Right ventricle myocardium inferior (tissue), 1 donor: ENCODE results near the gene SLC26A11. TPM values are rescaled to one million over a fixed set of nuclear protein-coding genes. Genes with fewer than 3 reads are reported as not detected.
A peak's percentile ranks its signal among the peaks of the same experiment; 100 is the strongest.
"Not testable (repeated sequence)": the region's sequence is repeated elsewhere in the genome, so short reads cannot be mapped to it uniquely, and the experiment has no call there.

Experiments
- ATAC-seq: fragments of 200-7000 bp; cut with Tn5 transposase; one replicate; pipeline ENCODE4 v1.9.1; 2020; ENCODE audit warnings: mild to moderate bottlenecking, moderate library complexity
- DNase-seq: peaks from one replicate; pipeline ENCODE4 v3.0.0; 2021; ENCODE audit errors: missing footprints
- intact Hi-C: fragments of 100-400 bp; cut with DNase I; formaldehyde crosslinking; loops from one replicate; pipeline ENCODE4 v1.11.0; 2022
- total RNA-seq: library from RNA; stranded (reverse); fragmentation: NEBNext Ultra II Directional; extraction: Animal tissue kit (Norgen Biotek cat#: 25700); gene quantifications from one replicate; pipeline ENCODE4 v1.2.1, GENCODE V29; 2021
- donor health status: DM: no; HTN: yes; CAD: no; lungs with severe emphysema.

The SLC26A11 gene
- total RNA-seq, 1 donor from 2014 or later: 3.9 TPM

GRCh38 chr17:80287806-80288567, 67.8 kb downstream of the SLC26A11 start:
- intact Hi-C loops: no loop called here
- ATAC-seq: no peak
- DNase-seq: peak; percentile 43

GRCh38 chr17:80289616-80290015, 69.4 kb downstream of the SLC26A11 start:
- ATAC-seq (no peak), DNase-seq (no peak)
- intact Hi-C loops: no loop called here

- ATAC-seq (no peak), DNase-seq (no peak)
- intact Hi-C loops: no loop called here
Observed at GRCh38 chr17:80290156-80290555, 69.9 kb downstream of the SLC26A11 start.

- intact Hi-C loops: no loop called here
- DNase-seq: no peak
- ATAC-seq: no peak
Observed at GRCh38 chr17:80291260-80291659, 71.0 kb downstream of the SLC26A11 start.

GRCh38 chr17:80291691-80292487, 71.7 kb downstream of the SLC26A11 start:
- ATAC-seq (no peak), DNase-seq (no peak)
- intact Hi-C loops: no loop called here

- no peak for ATAC-seq
- intact Hi-C loops: no loop called here
- no peak for DNase-seq
Observed at GRCh38 chr17:80292521-80292971, 72.3 kb downstream of the SLC26A11 start.

GRCh38 chr17:80294210-80294609, 74.0 kb downstream of the SLC26A11 start:
- no peak for DNase-seq
- intact Hi-C loops: no loop called here
- ATAC-seq: no peak

- DNase-seq (no peak), ATAC-seq (no peak)
- intact Hi-C loops: no loop called here
Observed at GRCh38 chr17:80294653-80295052, 74.4 kb downstream of the SLC26A11 start.

- intact Hi-C loops: no loop called here
- no peak for ATAC-seq
- DNase-seq: no peak
Observed at GRCh38 chr17:80295146-80295545, 74.9 kb downstream of the SLC26A11 start.

- intact Hi-C loops: no loop called here
- no peak for ATAC-seq
- no peak for DNase-seq
Observed at GRCh38 chr17:80295559-80295958, 75.3 kb downstream of the SLC26A11 start.

- DNase-seq (no peak), ATAC-seq (no peak)
- intact Hi-C loops: no loop called here
Observed at GRCh38 chr17:80296221-80296620, 76.0 kb downstream of the SLC26A11 start.

GRCh38 chr17:80297996-80298560, 77.9 kb downstream of the SLC26A11 start:
- intact Hi-C loops: no loop called here
- no peak for ATAC-seq
- DNase-seq: no peak

GRCh38 chr17:80299350-80300100, 79.3 kb downstream of the SLC26A11 start:
- DNase-seq, intact Hi-C loops, ATAC-seq: not testable (repeated sequence)

- intact Hi-C loops, DNase-seq, ATAC-seq: not testable (repeated sequence)
Observed at GRCh38 chr17:80300756-80301155, 80.5 kb downstream of the SLC26A11 start.

Other genes starting within 250 kb of the SLC26A11 start
- 16.3 TPM for gene TBC1D16, start 184.6 kb upstream of the SLC26A11 start, total RNA-seq
- 5.4 TPM for gene CCDC40, start 183.8 kb upstream of the SLC26A11 start, total RNA-seq
- 46.0 TPM for gene GAA, start 118.8 kb upstream of the SLC26A11 start, total RNA-seq
- 31.3 TPM for gene EIF4A3, start 73.3 kb upstream of the SLC26A11 start, total RNA-seq
- not detected for gene CARD14, start 50.4 kb upstream of the SLC26A11 start, total RNA-seq
- 12.4 TPM for gene SGSH, start 94 bp upstream of the SLC26A11 start, total RNA-seq
- gene RNF213, start 40.4 kb downstream of the SLC26A11 start, total RNA-seq: 28.6 TPM
- 10.7 TPM for gene ENDOV, start 194.7 kb downstream of the SLC26A11 start, total RNA-seq